Activated naive CD4-positive, alpha-beta T cell treated with anti-CD3 and anti-CD28 coated beads, Interleukin-2, amount 10 ng/mL, durations not matched to agents 7 days and 5 days (primary cell): ENCODE measurements around the gene ZNF318.

Source experiments
- CTCF ChIA-PET: fragments of 350-600 bp; sonication (Branson Sonifier 250); formaldehyde crosslinking; loops from one replicate; lab custom pipeline; 2021; ENCODE audit warnings: antibody characterized with exemption; lab: Charles Lee
- DNase-seq: peaks from one replicate; pipeline ENCODE4 v3.0.0-alpha.2; 2020
- H3K27ac Mint-ChIP-seq: one replicate; pipeline ENCODE4 v1.8.0; 2021; ENCODE audit warnings: mild to moderate bottlenecking, moderate library complexity, mixed read lengths
- H3K27me3 Mint-ChIP-seq: one replicate; pipeline ENCODE4 v1.8.0; 2021; ENCODE audit warnings: mild to moderate bottlenecking, mixed read lengths
- H3K36me3 Mint-ChIP-seq: one replicate; pipeline ENCODE4 v1.8.0; 2021; ENCODE audit warnings: mixed read lengths
- H3K4me1 Mint-ChIP-seq: one replicate; pipeline ENCODE4 v1.8.0; 2021; ENCODE audit warnings: mixed read lengths
- H3K4me3 Mint-ChIP-seq: one replicate; pipeline ENCODE4 v1.8.0; 2021; ENCODE audit warnings: mild to moderate bottlenecking, moderate library complexity, mixed read lengths
- H3K9me3 Mint-ChIP-seq: one replicate; pipeline ENCODE4 v1.8.0; 2021; ENCODE audit warnings: mixed read lengths

Gene ZNF318

DNA sequence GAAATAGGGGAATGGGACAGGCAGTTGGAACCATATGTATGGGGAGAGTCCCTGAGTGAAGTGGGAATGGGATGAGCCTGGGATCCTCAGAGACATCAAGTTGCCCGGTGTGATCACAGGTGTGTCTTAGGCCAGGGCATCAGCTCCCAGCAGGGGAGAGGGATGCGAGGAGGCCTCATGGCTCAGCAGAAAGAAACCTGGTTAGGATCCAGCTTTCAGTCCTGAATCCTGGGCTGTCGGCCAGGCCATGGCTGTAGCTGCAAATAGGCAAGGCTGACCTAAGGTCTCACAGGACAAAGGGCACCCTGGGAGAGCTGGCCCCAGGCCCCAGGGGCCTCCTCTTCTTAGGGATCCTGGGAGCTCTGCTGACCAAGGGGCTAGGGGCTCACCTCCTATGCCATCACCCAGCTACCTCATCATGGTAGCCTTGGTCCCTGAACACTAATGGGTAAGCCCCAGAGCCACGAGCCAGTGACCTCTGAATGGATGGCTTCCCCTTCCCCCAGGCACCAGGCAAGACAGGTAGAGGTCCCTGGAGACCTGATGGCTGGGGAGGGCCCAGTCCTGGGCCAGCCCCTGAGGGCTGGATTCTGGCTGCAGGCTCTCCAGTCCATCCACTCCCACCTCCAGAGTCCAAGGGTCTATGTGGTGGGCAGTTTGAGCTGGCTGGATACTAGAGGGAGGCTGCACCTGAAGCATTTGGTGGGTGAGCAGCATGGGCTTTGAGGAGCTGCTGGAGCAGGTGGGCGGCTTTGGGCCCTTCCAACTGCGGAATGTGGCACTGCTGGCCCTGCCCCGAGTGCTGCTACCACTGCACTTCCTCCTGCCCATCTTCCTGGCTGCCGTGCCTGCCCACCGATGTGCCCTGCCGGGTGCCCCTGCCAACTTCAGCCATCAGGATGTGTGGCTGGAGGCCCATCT lies 71.5 kb downstream of the ZNF318 start, which contains the start of gene SLC22A7:
Gene SLC22A7 (plus strand): TSS at position 617 of the 921 bp plus-strand sequence. CDS start 99 bp downstream, at position 716.
- H3K36me3 Mint-ChIP-seq, result no peaks in the 10 kb centered on the region
- H3K4me3 Mint-ChIP-seq, result no peak within 1 kb of the TSS
- no peak within 1 kb of the TSS for H3K27ac Mint-ChIP-seq
- H3K27me3 Mint-ChIP-seq, result peaks cover 63% of the 10 kb centered on the region
- CTCF ChIA-PET, result interaction anchor here (0.6 to 3.0 kb wide), 3 partner anchors 10 to 48 kb away, joined by 3 to 14 read pairs (median 4); partner anchors contain the start of gene CRIP3
- no peaks in the 10 kb centered on the region for H3K4me1 Mint-ChIP-seq
- no peak for DNase-seq
- H3K9me3 Mint-ChIP-seq, result no peaks in the 10 kb centered on the region

DNA sequence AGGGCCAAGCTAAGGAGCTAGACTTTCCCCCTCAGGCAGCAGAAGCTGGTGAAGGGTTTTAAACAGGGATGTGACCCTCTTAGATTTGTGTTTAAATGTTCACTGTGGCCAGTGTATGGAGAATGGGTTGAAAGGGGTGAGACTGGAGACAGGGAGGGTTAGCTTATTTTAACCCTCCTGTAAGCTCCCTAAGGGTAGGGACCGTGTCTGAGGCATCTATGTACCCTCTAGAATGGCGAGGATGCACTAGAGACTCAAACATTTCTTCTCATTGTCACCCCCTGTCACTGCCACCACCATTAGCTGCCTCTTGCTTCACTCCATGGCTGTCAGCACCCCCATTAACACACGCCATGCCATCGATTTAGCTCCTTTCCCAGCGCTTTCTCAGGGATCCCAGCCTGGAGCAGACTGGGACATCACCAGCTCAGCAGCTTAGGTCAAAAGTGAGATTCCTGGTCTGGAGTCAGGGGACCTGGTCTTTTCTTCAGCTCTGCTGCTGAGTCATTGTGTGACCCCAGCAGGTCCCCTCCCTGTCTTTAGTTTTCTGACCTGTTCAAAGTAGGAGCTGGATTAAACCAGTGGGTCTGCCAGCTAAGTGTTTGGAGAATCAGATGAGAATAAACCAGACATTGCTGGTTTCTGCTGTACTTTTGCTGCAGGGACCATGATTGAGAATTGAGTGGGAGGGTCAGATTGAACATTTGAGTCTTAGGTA lies 72.5 kb downstream of the ZNF318 start:
- Mint-ChIP-seq H3K27ac (no peak overlapping the region), H3K9me3 (no peaks in the 10 kb centered on the region), H3K27me3 (peaks cover 58% of the 10 kb centered on the region), H3K4me1 (no peaks in the 10 kb centered on the region), H3K36me3 (no peaks in the 10 kb centered on the region), H3K4me3 (no peak overlapping the region)
- CTCF ChIA-PET, result interaction anchor here (0.6 to 3.0 kb wide), 5 partner anchors 11 to 210 kb away, joined by 3 to 14 read pairs (median 4); partner anchors contain the start of gene CRIP3
- no peak for DNase-seq

DNA sequence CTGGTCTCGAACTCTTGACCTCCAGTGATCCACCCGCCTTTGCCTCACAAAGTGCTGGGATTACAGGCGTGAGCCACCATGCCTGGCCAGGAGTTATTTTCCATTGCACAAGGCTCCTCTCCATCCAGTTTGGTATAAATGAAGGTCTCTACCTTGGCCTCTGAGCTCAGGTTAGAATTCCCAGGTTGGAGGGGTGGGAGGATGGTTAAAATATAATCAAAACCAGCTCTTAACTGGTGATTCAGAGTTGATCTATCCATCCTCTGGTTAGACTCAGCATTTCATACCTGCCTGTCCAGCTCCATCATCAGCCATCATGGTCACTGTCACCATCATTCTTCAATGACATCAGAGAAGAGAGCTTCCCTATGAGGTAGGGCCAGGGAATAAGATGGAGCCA lies 74.0 kb downstream of the ZNF318 start:
- Mint-ChIP-seq H3K36me3 (no peaks in the 10 kb centered on the region), H3K9me3 (no peaks in the 10 kb centered on the region), H3K27ac (no peak overlapping the region), H3K4me3 (no peak overlapping the region), H3K4me1 (no peaks in the 10 kb centered on the region), H3K27me3 (peaks cover 52% of the 10 kb centered on the region)
- no peak for DNase-seq
- CTCF ChIA-PET, result interaction anchor here (3.0 kb wide), 1 partner anchor 12 kb away, joined by 14 read pairs; the partner anchor contains the start of gene CRIP3

DNA sequence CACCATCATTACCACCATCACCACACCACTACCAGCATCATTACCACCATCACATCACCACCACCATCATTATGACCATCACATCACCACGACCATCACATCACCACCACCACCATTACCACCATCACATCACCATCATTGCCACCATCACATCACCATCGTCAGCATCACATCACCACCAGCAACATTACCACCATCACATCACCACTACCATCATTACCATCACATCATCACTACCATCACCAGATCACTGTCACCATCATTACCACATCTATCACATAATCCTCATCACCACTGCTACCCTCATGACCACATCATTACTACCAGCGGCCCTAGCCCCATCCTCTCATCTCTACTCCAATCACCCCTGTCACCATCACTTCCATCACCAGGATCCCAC lies 74.9 kb downstream of the ZNF318 start:
- Mint-ChIP-seq H3K4me1 (no peaks in the 10 kb centered on the region), H3K9me3 (no peaks in the 10 kb centered on the region), H3K4me3 (no peak overlapping the region), H3K27ac (no peak overlapping the region), H3K36me3 (no peaks in the 10 kb centered on the region), H3K27me3 (peaks cover 48% of the 10 kb centered on the region)
- CTCF ChIA-PET, result no interaction called here
- no peak for DNase-seq

DNA sequence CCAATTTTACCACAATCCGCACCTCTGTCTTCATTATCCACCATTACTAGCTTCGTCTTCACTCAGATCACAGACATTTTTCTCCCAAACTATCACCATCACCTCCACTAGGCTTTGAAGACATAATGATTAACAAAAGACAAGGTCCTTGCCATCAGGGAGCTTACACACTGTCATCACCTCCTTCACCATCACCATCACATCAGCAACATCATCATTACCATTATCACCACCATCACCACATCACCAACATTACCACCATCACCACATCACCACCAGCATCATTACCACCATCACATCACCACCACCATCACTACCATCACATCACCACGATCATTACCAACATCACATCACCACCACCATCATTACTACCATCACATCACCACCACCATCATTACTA lies 75.7 kb downstream of the ZNF318 start:
- Mint-ChIP-seq H3K27me3 (peaks cover 40% of the 10 kb centered on the region), H3K9me3 (no peaks in the 10 kb centered on the region), H3K27ac (no peak overlapping the region), H3K4me3 (no peak overlapping the region), H3K36me3 (no peaks in the 10 kb centered on the region), H3K4me1 (no peaks in the 10 kb centered on the region)
- CTCF ChIA-PET, result no interaction called here
- no peak for DNase-seq

DNA sequence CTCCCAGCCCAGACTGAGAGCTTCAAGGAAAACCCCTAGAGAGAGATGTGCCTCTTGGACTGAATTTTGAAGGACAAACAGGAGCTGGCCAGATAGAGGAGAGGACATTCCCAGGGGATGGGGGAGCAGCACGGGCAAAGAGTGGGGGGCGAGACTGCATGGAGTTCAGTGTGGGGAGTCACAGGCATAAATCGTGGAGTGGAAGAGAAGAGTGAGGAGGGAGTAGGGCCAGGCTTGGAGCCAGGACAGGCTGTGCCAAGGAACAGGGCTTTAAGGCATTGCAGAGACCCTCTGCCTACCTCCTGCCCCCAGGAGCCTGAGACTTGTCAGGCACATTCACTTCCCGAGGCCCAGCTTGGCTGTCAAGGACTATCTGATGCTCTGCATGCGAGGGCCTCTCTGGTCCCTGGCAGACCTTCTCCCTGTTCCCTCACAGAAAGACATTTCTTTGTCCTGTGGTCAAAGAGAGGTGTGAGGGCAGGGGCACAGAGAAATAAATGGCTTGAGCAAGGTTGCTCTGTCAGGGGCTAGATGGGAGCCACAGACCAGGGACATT lies 76.6 kb downstream of the ZNF318 start:
- peaks cover 39% of the 10 kb centered on the region for H3K27me3 Mint-ChIP-seq
- no peak overlapping the region for H3K27ac Mint-ChIP-seq
- CTCF ChIA-PET, result no interaction called here
- H3K9me3 Mint-ChIP-seq, result no peaks in the 10 kb centered on the region
- no peaks in the 10 kb centered on the region for H3K36me3 Mint-ChIP-seq
- DNase-seq, result no peak
- no peaks in the 10 kb centered on the region for H3K4me1 Mint-ChIP-seq
- H3K4me3 Mint-ChIP-seq, result no peak overlapping the region

DNA sequence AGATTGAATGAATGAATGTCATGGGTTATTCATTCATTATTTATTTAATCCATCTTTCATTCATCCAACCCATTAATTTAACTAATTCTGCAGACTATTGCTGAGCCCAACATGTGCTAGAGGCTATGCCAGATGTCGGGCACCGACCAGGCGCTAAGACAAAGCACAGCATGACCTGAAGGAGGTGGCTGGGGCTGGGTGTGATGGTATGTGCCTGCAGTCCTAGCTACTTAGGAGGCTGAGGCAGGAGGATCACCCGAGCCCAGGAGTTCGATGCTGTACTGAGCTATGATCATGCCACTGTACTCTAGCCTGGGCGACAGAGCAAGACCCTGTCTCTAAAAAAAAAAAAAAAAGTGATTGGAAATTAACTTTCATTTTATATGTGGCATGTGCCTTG lies 77.1 kb downstream of the ZNF318 start:
- CTCF ChIA-PET, result no interaction called here
- DNase-seq, result no peak
- no peak overlapping the region for H3K4me3 Mint-ChIP-seq
- no peaks in the 10 kb centered on the region for H3K9me3 Mint-ChIP-seq
- no peaks in the 10 kb centered on the region for H3K4me1 Mint-ChIP-seq
- H3K27me3 Mint-ChIP-seq, result peaks cover 40% of the 10 kb centered on the region
- H3K27ac Mint-ChIP-seq, result no peak overlapping the region
- no peaks in the 10 kb centered on the region for H3K36me3 Mint-ChIP-seq

DNA sequence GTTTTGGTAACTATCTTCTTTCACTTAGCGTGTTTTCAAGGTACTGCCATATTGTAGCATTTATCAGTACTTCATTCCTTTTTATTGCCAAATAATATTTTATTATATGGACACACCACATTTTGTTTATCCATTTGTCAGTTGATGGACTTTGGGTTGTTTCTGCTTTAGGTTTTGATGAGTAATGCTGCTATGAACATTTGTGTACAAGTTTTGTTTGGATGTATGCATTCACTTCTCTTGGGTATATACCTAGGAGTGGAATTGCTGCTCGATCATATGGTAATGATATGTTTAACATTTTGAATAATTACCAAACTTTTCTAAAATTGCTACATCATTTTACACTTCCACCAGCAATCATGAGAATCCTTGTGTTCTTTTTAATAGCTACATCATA lies 77.7 kb downstream of the ZNF318 start:
- CTCF ChIA-PET, result no interaction called here
- Mint-ChIP-seq H3K36me3 (no peaks in the 10 kb centered on the region), H3K27me3 (peaks cover 41% of the 10 kb centered on the region), H3K4me1 (no peaks in the 10 kb centered on the region), H3K27ac (no peak overlapping the region), H3K9me3 (no peaks in the 10 kb centered on the region), H3K4me3 (no peak overlapping the region)
- no peak for DNase-seq

DNA sequence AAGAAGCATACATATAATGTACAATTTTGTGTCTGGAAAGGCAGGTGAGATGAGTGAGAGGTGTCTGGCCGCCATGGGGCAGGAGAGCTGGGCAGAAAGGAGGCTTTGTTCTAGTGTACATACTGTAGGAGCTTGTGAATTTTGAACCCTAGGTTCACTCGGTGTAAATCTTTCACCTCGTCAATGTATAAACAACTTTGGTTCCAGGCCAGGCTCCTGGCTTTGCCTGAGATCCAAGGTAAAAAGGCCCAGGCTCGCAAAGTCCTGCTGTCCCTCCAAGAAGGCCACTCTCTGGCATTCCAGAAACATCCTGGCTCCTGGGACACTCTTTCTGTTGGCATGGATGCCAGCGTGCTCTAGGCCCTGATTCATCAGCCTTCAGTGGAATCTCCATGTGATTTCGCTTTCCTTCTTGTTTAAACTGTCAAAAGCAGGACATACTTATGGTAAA lies 78.5 kb downstream of the ZNF318 start:
- DNase-seq, result no peak
- Mint-ChIP-seq H3K4me3 (no peak overlapping the region), H3K36me3 (no peaks in the 10 kb centered on the region), H3K4me1 (no peaks in the 10 kb centered on the region), H3K9me3 (no peaks in the 10 kb centered on the region), H3K27me3 (peaks cover 43% of the 10 kb centered on the region), H3K27ac (no peak overlapping the region)
- CTCF ChIA-PET, result no interaction called here

DNA sequence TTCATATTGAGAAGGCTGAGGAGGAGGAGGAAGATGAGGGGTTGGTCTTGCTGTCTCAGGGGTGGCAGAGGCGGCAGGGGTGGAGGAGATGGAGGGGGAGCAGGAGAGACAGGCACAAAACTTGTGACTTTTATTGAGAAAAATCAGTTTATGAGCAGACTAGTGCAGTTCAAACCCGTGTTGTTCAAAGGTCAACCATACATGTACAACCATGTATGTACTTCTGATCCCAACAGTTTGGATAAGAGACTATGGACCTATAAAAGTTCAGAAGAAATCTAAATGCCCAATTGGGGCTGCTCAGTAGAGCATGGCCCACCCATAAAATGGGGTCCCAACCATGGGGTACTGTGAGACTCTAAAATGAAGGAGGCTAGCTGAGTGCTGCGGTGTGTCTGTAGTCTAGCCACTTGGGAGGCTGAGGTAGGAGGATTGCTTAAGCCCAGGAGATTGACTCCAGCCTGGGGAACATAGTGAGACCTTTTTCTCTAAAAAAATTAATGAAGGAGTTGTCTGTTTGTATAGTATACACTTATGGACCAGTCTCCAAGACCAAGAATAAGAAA lies 79.0 kb downstream of the ZNF318 start:
- no peak for DNase-seq
- Mint-ChIP-seq H3K27ac (no peak overlapping the region), H3K27me3 (peaks cover 48% of the 10 kb centered on the region), H3K9me3 (no peaks in the 10 kb centered on the region), H3K4me1 (no peaks in the 10 kb centered on the region), H3K36me3 (no peaks in the 10 kb centered on the region), H3K4me3 (no peak overlapping the region)
- CTCF ChIA-PET, result interaction anchor here (1.5 kb wide), 1 partner anchor 10 kb away, joined by 4 read pairs; no protein-coding TSS in a partner anchor

DNA sequence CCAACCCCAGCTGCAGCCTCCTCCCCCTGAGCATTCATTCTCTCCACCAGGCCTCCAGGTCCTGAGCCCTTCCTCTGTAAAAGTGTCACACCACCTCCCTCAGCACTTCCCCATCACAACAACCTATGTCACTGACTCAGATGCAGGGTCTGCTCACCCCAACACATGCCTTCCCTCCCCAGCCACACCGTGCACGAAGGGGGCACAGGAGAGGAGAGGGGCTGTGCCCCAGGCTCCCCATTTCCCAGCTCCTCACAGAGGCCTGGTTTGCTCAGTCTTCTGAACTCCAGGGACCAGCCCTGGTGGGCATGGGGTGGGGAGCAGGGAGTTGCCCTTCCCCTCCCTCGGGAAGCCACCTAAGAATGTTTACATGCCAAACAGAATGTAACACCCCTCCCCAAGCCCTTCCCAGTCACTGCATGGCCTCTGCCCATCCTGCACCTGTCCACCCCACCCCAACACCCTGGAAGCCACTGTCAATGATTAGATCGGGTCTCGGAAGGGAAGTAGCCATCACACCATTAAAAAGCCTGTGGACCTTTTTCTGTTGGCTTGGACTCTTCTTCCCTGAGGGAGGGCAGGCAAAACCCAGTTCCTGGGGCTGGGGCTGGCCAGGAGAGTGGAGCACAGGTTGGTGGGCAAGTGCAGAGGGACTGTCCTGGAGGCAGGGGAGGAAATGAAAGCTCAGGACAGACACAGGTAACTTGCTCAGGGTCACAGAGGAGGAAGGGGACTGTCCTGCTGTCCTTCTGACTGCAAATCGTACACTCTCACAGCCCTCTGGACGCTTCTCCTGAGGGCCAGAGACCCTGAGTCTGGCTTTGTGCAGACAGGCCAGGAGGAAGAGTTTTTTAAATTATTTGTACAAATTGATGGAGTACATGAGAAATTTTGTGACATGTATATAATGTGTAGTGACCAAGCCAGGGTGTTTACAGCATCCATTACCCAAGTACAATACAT lies 81.4 kb downstream of the ZNF318 start:
- peaks cover 68% of the 10 kb centered on the region for H3K27me3 Mint-ChIP-seq
- no peak for DNase-seq
- H3K4me3 Mint-ChIP-seq, result no peak overlapping the region
- H3K27ac Mint-ChIP-seq, result no peak overlapping the region
- H3K9me3 Mint-ChIP-seq, result no peaks in the 10 kb centered on the region
- no peaks in the 10 kb centered on the region for H3K36me3 Mint-ChIP-seq
- CTCF ChIA-PET, result no interaction called here
- no peaks in the 10 kb centered on the region for H3K4me1 Mint-ChIP-seq

DNA sequence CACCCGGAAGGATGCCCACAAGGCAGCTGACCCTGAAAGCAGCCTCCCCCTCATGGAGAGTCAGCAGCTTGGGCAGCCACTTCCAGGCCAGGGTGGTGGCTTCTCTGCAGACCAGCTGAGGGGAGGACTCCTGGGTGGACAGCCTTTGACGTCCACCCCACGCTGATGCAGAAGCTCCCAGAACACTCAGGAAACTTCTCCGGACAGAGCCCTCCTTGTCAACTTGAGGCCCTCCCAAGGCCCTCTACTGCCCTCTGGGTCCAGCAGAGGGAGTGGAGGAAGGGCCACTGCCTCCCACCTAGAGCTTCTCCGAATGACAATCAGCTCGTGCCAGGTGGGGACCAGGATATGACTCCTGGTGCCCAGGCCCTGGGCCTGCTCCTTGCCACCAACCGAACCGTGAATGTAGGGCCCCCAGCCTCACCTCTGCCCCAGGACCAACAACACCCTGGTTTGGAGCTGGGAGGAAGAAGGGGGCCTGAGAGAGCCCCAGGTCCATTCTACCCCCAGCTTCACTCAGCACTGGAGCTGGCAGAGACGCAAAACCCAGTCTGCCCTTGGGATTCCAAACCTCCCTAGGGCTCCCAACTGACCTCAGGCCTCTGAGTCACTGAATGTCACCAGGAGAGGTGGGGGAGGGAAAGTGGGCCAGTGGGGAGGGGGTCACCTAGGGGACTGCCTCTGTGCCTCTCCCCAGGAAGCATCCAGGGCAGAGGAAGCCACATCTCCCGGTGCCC lies 82.3 kb downstream of the ZNF318 start:
- peaks cover 70% of the 10 kb centered on the region for H3K27me3 Mint-ChIP-seq
- no peaks in the 10 kb centered on the region for H3K9me3 Mint-ChIP-seq
- no peak overlapping the region for H3K4me3 Mint-ChIP-seq
- no peaks in the 10 kb centered on the region for H3K36me3 Mint-ChIP-seq
- H3K27ac Mint-ChIP-seq, result no peak overlapping the region
- H3K4me1 Mint-ChIP-seq, result peaks cover 2% of the 10 kb centered on the region
- CTCF ChIA-PET, result no interaction called here
- DNase-seq, result no peak
